Mesenchymal stem cell (in vitro differentiated cells and primary cell): ENCODE results near the gene SAT1.
A peak's percentile ranks its signal among the peaks of the same experiment; 100 is the strongest.

ENCODE experiments used
- DNase-seq: peaks from one replicate; pipeline ENCODE4 v3.0.0-alpha.2; 2013
- H2AFZ ChIP-seq: one replicate; pipeline ENCODE4 v1.6.1; 2013; ENCODE audit warnings: low read depth, mild to moderate bottlenecking, control low read depth, inconsistent platforms, low read length, moderate library complexity
- H2AK5ac ChIP-seq: 2 replicates; pipeline ENCODE4 v1.6.1; 2013; ENCODE audit warnings: low read length, moderate library complexity, mild to moderate bottlenecking, inconsistent platforms; ENCODE audit not compliant: severe bottlenecking
- H2BK120ac ChIP-seq: one replicate; pipeline ENCODE4 v1.6.1; 2013; ENCODE audit warnings: low read depth, mild to moderate bottlenecking, inconsistent platforms, low read length, moderate library complexity
- H2BK12ac ChIP-seq, 2 experiments: one replicate each; pipeline ENCODE4 v1.6.1; 2013; ENCODE audit warnings: inconsistent platforms in 2 of 2, low read length in 2 of 2, mild to moderate bottlenecking in 2 of 2, moderate library complexity in 2 of 2, control low read depth in 1 of 2
- H2BK15ac ChIP-seq: one replicate; pipeline ENCODE4 v1.6.1; 2013; ENCODE audit warnings: mild to moderate bottlenecking, low read depth, inconsistent platforms; ENCODE audit not compliant: poor library complexity, severe bottlenecking
- H2BK5ac ChIP-seq: 2 replicates; pipeline ENCODE4 v1.6.1; 2013; ENCODE audit warnings: low read depth, mild to moderate bottlenecking, low read length, control low read depth, inconsistent platforms; ENCODE audit not compliant: poor library complexity, severe bottlenecking
- H3K14ac ChIP-seq, 2 experiments: one replicate each; pipeline ENCODE4 v1.6.1; 2013; ENCODE audit warnings: inconsistent platforms in 2 of 2, low read length in 2 of 2, control low read depth in 1 of 2, mild to moderate bottlenecking in 1 of 2, moderate library complexity in 1 of 2
- H3K18ac ChIP-seq, 2 experiments: one replicate each; pipeline ENCODE4 v1.6.1; 2013; ENCODE audit warnings: inconsistent platforms in 2 of 2, low read length in 2 of 2, control low read depth in 1 of 2, low read depth in 1 of 2, mild to moderate bottlenecking in 1 of 2
- H3K23ac ChIP-seq, 2 experiments: one replicate each; pipeline ENCODE4 v1.6.1; 2013; ENCODE audit warnings: inconsistent platforms in 2 of 2, low read length in 2 of 2, mild to moderate bottlenecking in 2 of 2, moderate library complexity in 2 of 2, control low read depth in 1 of 2
- H3K27ac ChIP-seq: 2 replicates; pipeline ENCODE4 v1.5.1; 2013; ENCODE audit warnings: mild to moderate bottlenecking, moderate library complexity, low read length, control low read depth, inconsistent platforms; ENCODE audit not compliant: poor library complexity, severe bottlenecking
- H3K27me3 ChIP-seq, 2 experiments: 2 replicates each; pipeline versions ENCODE4 v1.6.1 to v1.7.0; 2013; ENCODE audit warnings: low read length in 2 of 2, mild to moderate bottlenecking in 2 of 2, moderate library complexity in 2 of 2, control low read depth in 1 of 2, inconsistent platforms in 1 of 2; ENCODE audit not compliant: control insufficient read depth in 1 of 2, insufficient read depth in 1 of 2
- H3K36me3 ChIP-seq, 2 experiments: 2 replicates each; pipeline versions ENCODE4 v1.6.1 to v1.7.0; 2013; ENCODE audit warnings: low read length in 2 of 2, control low read depth in 1 of 2, inconsistent platforms in 1 of 2, low read depth in 1 of 2, mild to moderate bottlenecking in 1 of 2; ENCODE audit not compliant: insufficient read depth in 2 of 2, control insufficient read depth in 1 of 2
- H3K4ac ChIP-seq, 2 experiments: one replicate each; pipeline ENCODE4 v1.6.1; 2013; ENCODE audit warnings: inconsistent platforms in 2 of 2, low read length in 2 of 2, mild to moderate bottlenecking in 2 of 2, moderate library complexity in 2 of 2, control low read depth in 1 of 2, low read depth in 1 of 2
- H3K4me1 ChIP-seq: 2 replicates; pipeline ENCODE4 v1.6.1; 2013; ENCODE audit warnings: low read depth, low read length, control low read depth; ENCODE audit not compliant: control insufficient read depth, insufficient read depth
- H3K4me2 ChIP-seq: 2 replicates; pipeline ENCODE4 v1.6.1; 2013; ENCODE audit warnings: low read length, mild to moderate bottlenecking, inconsistent platforms; ENCODE audit not compliant: poor library complexity, severe bottlenecking
- H3K4me3 ChIP-seq, 2 experiments: 2 replicates each; pipeline versions ENCODE4 v1.5.1 to v1.7.0; 2013; ENCODE audit warnings: low read length in 2 of 2, mild to moderate bottlenecking in 2 of 2, control low read depth in 1 of 2, low read depth in 1 of 2; ENCODE audit not compliant: insufficient read depth in 1 of 2
- H3K79me1 ChIP-seq: replicated peaks from 2 replicates; pipeline ENCODE4 v1.6.1; 2013; ENCODE audit warnings: mild to moderate bottlenecking, control low read depth, low read length, inconsistent platforms; ENCODE audit not compliant: poor library complexity, severe bottlenecking
- H3K9ac ChIP-seq: 2 replicates; pipeline ENCODE4 v1.7.0; 2013; ENCODE audit warnings: mild to moderate bottlenecking, low read length, moderate library complexity
- H3K9me3 ChIP-seq: 2 replicates; pipeline ENCODE4 v1.7.0; 2013; ENCODE audit warnings: mild to moderate bottlenecking, low read length; ENCODE audit not compliant: control insufficient read depth
- H4K8ac ChIP-seq: one replicate; pipeline ENCODE4 v1.6.1; 2013; ENCODE audit warnings: inconsistent platforms, mild to moderate bottlenecking, low read length, moderate library complexity
- H4K91ac ChIP-seq: one replicate; pipeline ENCODE4 v1.6.1; 2013; ENCODE audit warnings: mild to moderate bottlenecking, low read length, inconsistent platforms
- WGBS: methylation state at CpG from one replicate; pipeline ENCODE4 v1.1.7; 2013; ENCODE audit warnings: mixed read lengths; 5-methylcytosine and 5-hydroxymethylcytosine counted together

SAT1 gene

DNA sequence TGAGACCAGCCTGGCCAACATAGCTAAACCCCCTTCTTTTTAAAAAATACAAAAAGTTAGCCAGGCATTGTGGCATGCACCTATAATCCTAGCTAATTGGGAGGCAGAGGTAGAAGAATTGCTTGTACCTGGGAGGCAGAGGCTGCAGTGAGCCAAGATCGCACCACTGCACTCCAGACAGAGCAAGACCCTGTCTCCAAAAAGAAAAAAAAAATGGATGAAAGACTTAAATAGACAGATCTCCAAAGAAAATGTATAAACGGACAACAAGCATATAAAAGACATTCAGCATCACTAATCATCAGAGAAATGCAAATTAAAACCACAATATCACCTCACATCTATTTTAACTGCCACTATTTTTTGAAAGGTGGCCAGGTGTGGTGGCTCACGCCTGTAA lies 6.6 kb upstream of the SAT1 start:
- Histone ChIP-seq H3K4me1 (no peaks in the 10 kb centered on the region), H3K9ac (no peak overlapping the region), H3K14ac (no peak overlapping the region), H3K79me1 (no peaks in the 10 kb centered on the region), H3K4ac (no peak overlapping the region), H2BK120ac (no peak overlapping the region), H2AK5ac (no peak overlapping the region), H4K91ac (no peak overlapping the region), H3K36me3 (no peaks in the 10 kb centered on the region), H2BK5ac (no peak overlapping the region), H3K4me3 (no peak overlapping the region), H3K23ac (no peak overlapping the region), H2BK15ac (no peak overlapping the region), H3K18ac (no peak overlapping the region), H2AFZ (no peak overlapping the region), H3K9me3 (no peaks in the 10 kb centered on the region), H2BK12ac (no peak overlapping the region), H3K27ac (no peak overlapping the region), H3K27me3 (no peaks in the 10 kb centered on the region), H4K8ac (no peak overlapping the region), H3K4me2 (no peak overlapping the region)
- DNase-seq, result no peak
- WGBS, result 100% methylated on average over 1 of the region's 3 CpGs

DNA sequence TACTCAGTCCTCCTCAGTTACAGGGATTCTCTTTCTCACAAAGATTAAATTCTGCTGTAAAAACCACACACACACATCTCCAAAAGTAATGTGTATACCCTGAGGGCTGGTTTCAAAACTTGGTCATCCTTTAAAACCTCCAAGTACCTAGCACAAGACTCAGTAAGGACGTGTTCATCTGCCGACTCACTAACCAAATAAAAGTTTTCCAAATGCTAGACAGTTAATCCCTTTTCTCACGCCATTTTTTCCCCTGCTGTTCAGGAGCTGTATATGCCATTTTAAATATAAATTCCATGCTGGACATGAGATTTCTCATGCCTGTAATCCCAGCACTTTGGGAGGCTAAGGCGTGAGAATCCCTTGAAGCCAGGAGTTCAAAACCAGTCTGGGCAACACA lies 3.9 kb upstream of the SAT1 start:
- no peak overlapping the region for H4K91ac ChIP-seq
- H2AK5ac ChIP-seq, result no peak overlapping the region
- H3K4me3 ChIP-seq, result no peak overlapping the region
- 74% methylated on average over 3 of the region's 4 CpGs for WGBS
- H2BK120ac ChIP-seq, result no peak overlapping the region
- no peaks in the 10 kb centered on the region for H3K4me1 ChIP-seq
- H2BK5ac ChIP-seq, result no peak overlapping the region
- H3K27ac ChIP-seq, result no peak overlapping the region
- no peak overlapping the region for H2BK15ac ChIP-seq
- no peaks in the 10 kb centered on the region for H3K36me3 ChIP-seq
- no peak overlapping the region for H2AFZ ChIP-seq
- H3K9ac ChIP-seq, result no peak overlapping the region
- no peaks in the 10 kb centered on the region for H3K79me1 ChIP-seq
- no peak overlapping the region for H3K4ac ChIP-seq
- H3K4me2 ChIP-seq, result no peak overlapping the region
- H3K23ac ChIP-seq, result no peak overlapping the region
- no peak overlapping the region for H4K8ac ChIP-seq
- no peak overlapping the region for H2BK12ac ChIP-seq
- no peaks in the 10 kb centered on the region for H3K27me3 ChIP-seq
- H3K9me3 ChIP-seq, result no peaks in the 10 kb centered on the region
- H3K18ac ChIP-seq, result no peak overlapping the region
- no peak overlapping the region for H3K14ac ChIP-seq
- peak; percentile 60 for DNase-seq

DNA sequence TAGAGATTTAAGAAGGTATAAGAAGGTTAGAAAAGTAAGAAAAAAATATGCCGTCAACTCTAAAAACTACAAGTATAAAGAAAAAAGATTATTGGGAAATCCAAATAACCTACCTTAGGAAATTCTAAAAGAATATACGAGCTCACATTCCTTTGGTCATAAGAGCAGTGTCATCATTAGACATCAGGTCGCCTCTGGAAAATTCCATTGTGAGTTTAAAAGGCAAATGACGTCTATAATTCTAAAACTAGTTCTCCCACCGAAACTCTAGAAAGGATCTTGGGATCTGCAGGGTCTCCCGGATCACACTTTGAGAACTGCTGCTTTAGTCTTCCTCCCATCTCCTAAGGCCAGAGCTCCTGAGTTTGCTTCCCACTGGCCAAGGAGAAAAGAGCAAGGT lies 518 bp upstream of the SAT1 start:
- no peak overlapping the region for H2AK5ac ChIP-seq
- H3K27ac ChIP-seq, result peak overlapping the region; percentile 68
- no peak overlapping the region for H2BK5ac ChIP-seq
- H2BK120ac ChIP-seq, result no peak overlapping the region
- H2AFZ ChIP-seq, result peak overlapping the region; percentile 63
- H3K79me1 ChIP-seq, result no peaks in the 10 kb centered on the region
- H3K4me3 ChIP-seq, result peak overlapping the region in 1 of 2 experiments; percentile 55
- WGBS, result 44% methylated on average over 5 of the region's 6 CpGs
- H2BK12ac ChIP-seq, result no peak overlapping the region
- DNase-seq, result peak; percentile 57
- peak overlapping the region; percentile 34 for H3K4me2 ChIP-seq
- no peak overlapping the region for H3K23ac ChIP-seq
- no peaks in the 10 kb centered on the region for H3K9me3 ChIP-seq
- H3K36me3 ChIP-seq, result peaks cover 0 to 16% of the 10 kb centered on the region in 2 experiments
- no peak overlapping the region for H2BK15ac ChIP-seq
- no peak overlapping the region for H3K18ac ChIP-seq
- H4K91ac ChIP-seq, result no peak overlapping the region
- no peaks in the 10 kb centered on the region for H3K4me1 ChIP-seq
- no peaks in the 10 kb centered on the region for H3K27me3 ChIP-seq
- H3K9ac ChIP-seq, result peak overlapping the region; percentile 92
- no peak overlapping the region for H3K14ac ChIP-seq
- peak overlapping the region; percentile 27 for H4K8ac ChIP-seq
- peak overlapping the region in 1 of 2 experiments; percentile 51 for H3K4ac ChIP-seq

DNA sequence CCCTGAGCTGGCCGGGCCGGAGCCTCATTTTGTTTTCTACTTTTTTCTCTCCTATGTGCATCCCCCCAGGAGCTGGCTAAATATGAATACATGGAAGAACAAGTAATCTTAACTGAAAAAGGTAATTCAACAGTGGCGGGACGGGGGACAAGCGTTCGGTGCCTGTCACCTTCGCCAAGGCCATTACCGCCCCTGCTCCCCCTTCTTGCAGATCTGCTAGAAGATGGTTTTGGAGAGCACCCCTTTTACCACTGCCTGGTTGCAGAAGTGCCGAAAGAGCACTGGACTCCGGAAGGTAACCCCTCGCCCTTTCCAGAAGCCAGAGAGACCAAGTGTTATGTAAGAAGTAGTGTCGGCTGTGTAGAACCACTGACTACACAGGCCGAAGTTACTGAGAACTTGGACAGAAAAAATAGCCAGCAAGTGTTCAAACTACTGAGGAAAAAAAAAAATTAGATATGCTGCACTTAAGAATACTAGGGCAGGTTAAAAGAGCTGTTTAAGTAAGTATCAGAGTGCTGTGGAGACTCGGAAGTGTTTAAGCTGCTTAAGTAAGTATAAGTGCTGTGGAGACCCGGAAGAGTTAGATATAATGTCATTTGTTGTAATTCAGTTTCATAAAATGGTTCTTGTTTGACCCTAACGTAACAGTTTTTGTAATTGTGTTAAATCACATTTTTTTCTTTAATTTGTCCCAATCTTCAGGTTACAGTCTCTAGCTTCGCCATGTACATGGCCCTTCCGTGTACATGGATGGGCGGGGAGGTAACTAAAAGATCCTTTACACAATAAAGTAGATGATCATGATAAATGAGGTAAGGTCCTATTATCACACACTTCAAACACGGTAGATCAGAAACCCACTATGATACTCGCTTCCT lies 856 bp downstream of the SAT1 start:
- 31% methylated on average over 13 of the region's 21 CpGs for WGBS
- Histone ChIP-seq H2AFZ (no peak overlapping the region), H3K27me3 (no peaks in the 10 kb centered on the region), H2BK5ac (no peak overlapping the region), H3K4me1 (no peaks in the 10 kb centered on the region), H4K8ac (no peak overlapping the region), H3K36me3 (peaks cover 0 to 16% of the 10 kb centered on the region in 2 experiments), H2BK15ac (no peak overlapping the region), H2BK12ac (no peak overlapping the region), H3K9me3 (no peaks in the 10 kb centered on the region), H3K79me1 (no peaks in the 10 kb centered on the region), H3K9ac (peak overlapping the region; percentile 92), H3K4me2 (peak overlapping the region; percentile 10), H3K14ac (no peak overlapping the region), H2BK120ac (no peak overlapping the region), H3K4me3 (peak overlapping the region; percentile 57 to 90), H4K91ac (no peak overlapping the region), H3K4ac (no peak overlapping the region), H2AK5ac (no peak overlapping the region), H3K23ac (no peak overlapping the region), H3K18ac (peak overlapping the region in 1 of 2 experiments; percentile 37), H3K27ac (peak overlapping the region; percentile 4)
- no peak for DNase-seq
